HEK293 (cell line): Measurements from ENCODE around the gene ABR.
A peak's percentile ranks its signal among the peaks of the same experiment; 100 is the strongest.

Experiments
- CTCF ChIA-PET: fragments of 350-600 bp; formaldehyde crosslinking; extraction: SDS; loops from one replicate; lab custom pipeline; 2021; ENCODE audit warnings: antibody characterized with exemption; lab: Yijun Ruan, JAX
- POLR2A ChIA-PET: fragments of 300-600 bp; formaldehyde crosslinking; extraction: SDS; loops from one replicate; lab custom pipeline; 2020; ENCODE audit warnings: antibody characterized with exemption, inconsistent platforms; lab: Yijun Ruan, JAX
- H3K27ac ChIP-seq: fragments of 200-500 bp; sonication (Bioruptor generic); 2 replicates; pipeline ENCODE4 v1.5.1; 2014; ENCODE audit warnings: low read depth, low read length, control low read depth, inconsistent platforms; ENCODE audit errors: extremely low read depth
- H3K36me3 ChIP-seq, 2 experiments: fragments of 200-500 bp in 1 of 2; sonication (Bioruptor generic) in 1 of 2; 1 replicate in 1 of 2; 2 replicates in 1 of 2; pipeline ENCODE4 v1.5.1; 2014 to 2017; ENCODE audit warnings: inconsistent platforms in 2 of 2, low read length in 2 of 2; ENCODE audit not compliant: control insufficient read depth in 2 of 2, insufficient read depth in 1 of 2
- H3K4me1 ChIP-seq: fragments of 200-500 bp; sonication (Bioruptor generic); 2 replicates; pipeline ENCODE4 v1.5.1; 2014; ENCODE audit warnings: mild to moderate bottlenecking, low read length, inconsistent platforms; ENCODE audit not compliant: control insufficient read depth, insufficient read depth
- H3K4me3 ChIP-seq: 2 replicates; pipeline ENCODE4 v1.5.1; 2011; ENCODE audit warnings: low read depth, mild to moderate bottlenecking, control low read depth, low read length, moderate library complexity
- H3K9me3 ChIP-seq: fragments of 200-500 bp; sonication (Bioruptor generic); 2 replicates; pipeline ENCODE4 v1.5.1; 2014; ENCODE audit warnings: low read depth, low read length, inconsistent platforms; ENCODE audit not compliant: control insufficient read depth, insufficient read depth
- GLI2 ChIP-seq: fragments of 450-650 bp; formaldehyde crosslinking; IDR thresholded peaks from 2 replicates; pipeline ENCODE4; 2017; ENCODE audit warnings: missing biosample characterization, missing genetic modification characterization, low read depth, borderline replicate concordance
- REST ChIP-seq: fragments of 450-650 bp; formaldehyde crosslinking; IDR thresholded peaks from 2 replicates; pipeline ENCODE4 v1.5.1; 2016; ENCODE audit warnings: missing biosample characterization, missing genetic modification characterization
- ZBTB11 ChIP-seq: fragments of 450-650 bp; formaldehyde crosslinking; conservative IDR thresholded peaks from 2 replicates; pipeline ENCODE4 v1.5.1; 2016; ENCODE audit warnings: low read depth, missing biosample characterization, missing genetic modification characterization
- ZNF133 ChIP-seq: fragments of 450-650 bp; formaldehyde crosslinking; IDR thresholded peaks from 2 replicates; pipeline ENCODE4 v1.5.1; 2016; ENCODE audit warnings: missing biosample characterization, missing genetic modification characterization
- ZNF341 ChIP-seq: fragments of 450-650 bp; formaldehyde crosslinking; IDR thresholded peaks from 2 replicates; pipeline ENCODE4; 2016; ENCODE audit warnings: low read depth, missing biosample characterization, missing genetic modification characterization
- ZNF521 ChIP-seq: fragments of 450-650 bp; formaldehyde crosslinking; IDR thresholded peaks from 2 replicates; pipeline ENCODE4 v1.5.1; 2017; ENCODE audit warnings: missing biosample characterization, mild to moderate bottlenecking, missing genetic modification characterization
- ZNF530 ChIP-seq: fragments of 450-650 bp; formaldehyde crosslinking; IDR thresholded peaks from 2 replicates; pipeline ENCODE4 v1.5.1; 2016; ENCODE audit warnings: low read depth, missing biosample characterization, missing genetic modification characterization
- ZNF548 ChIP-seq: fragments of 450-650 bp; formaldehyde crosslinking; IDR thresholded peaks from 2 replicates; pipeline ENCODE4 v1.5.1; 2016; ENCODE audit warnings: missing biosample characterization, missing genetic modification characterization
- ZNF571 ChIP-seq: fragments of 450-650 bp; formaldehyde crosslinking; IDR thresholded peaks from 2 replicates; pipeline ENCODE4 v1.5.0; 2017; ENCODE audit warnings: missing biosample characterization, missing genetic modification characterization
- ZNF623 ChIP-seq: fragments of 450-650 bp; formaldehyde crosslinking; IDR thresholded peaks from 2 replicates; pipeline ENCODE4 v1.5.1; 2016; ENCODE audit warnings: missing biosample characterization, missing genetic modification characterization
- ZNF76 ChIP-seq: fragments of 450-650 bp; formaldehyde crosslinking; IDR thresholded peaks from 2 replicates; pipeline ENCODE4; 2016; ENCODE audit warnings: low read depth, missing biosample characterization, missing genetic modification characterization, borderline replicate concordance
- TF ChIP-seq, protein P1 (sequence below): fragments of 450-650 bp; formaldehyde crosslinking; IDR thresholded peaks from 2 replicates; pipeline ENCODE4 v1.5.1; 2016; ENCODE audit warnings: missing biosample characterization, missing genetic modification characterization
- TF ChIP-seq, protein P2 (sequence below): fragments of 450-650 bp; formaldehyde crosslinking; IDR thresholded peaks from 2 replicates; pipeline ENCODE4 v1.5.1; 2017; ENCODE audit warnings: missing biosample characterization, mild to moderate bottlenecking, missing genetic modification characterization, moderate library complexity
- TF ChIP-seq, protein P3 (sequence below): fragments of 450-650 bp; formaldehyde crosslinking; IDR thresholded peaks from 2 replicates; pipeline ENCODE4 v1.5.1; 2016; ENCODE audit warnings: missing biosample characterization, missing genetic modification characterization

The ABR gene

GRCh38 chr17:1041746-1042145, 138.0 kb downstream of the ABR start (continued):
- TF ChIP-seq ZNF521 (tag by site-specific recombination) (no peak), ZNF133 (tag by site-specific recombination) (no peak), ZNF76 (tag by site-specific recombination) (no peak)

DNA sequence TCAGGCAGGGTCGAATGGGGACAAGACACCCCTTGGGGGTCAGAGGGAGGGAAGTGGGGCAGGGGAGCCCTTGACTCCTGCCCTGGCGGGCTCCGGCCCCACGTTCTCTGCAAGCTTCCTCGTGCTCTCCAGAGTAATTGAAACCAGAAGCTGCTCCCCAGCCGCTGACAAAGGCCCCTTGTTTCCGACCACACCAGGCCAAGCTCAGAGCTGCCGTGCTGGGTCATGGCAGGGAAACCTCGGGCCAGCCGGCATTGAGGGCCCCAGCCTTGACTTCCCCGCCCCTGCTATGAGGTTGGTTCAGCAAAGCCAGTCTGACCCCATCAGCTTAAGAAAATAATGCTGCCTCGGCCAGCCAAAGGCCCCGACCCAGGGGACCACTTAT, 139.6 kb downstream of the ABR start:
- H3K36me3 ChIP-seq, result peaks cover 6 to 34% of the 10 kb centered on the region in 2 experiments
- H3K9me3 ChIP-seq, result no peaks in the 10 kb centered on the region
- ChIA-PET POLR2A (no interaction called here), CTCF (interaction anchor here (3.1 kb wide), 1 partner anchor 16 kb away, joined by 20 read pairs; no protein-coding TSS in a partner anchor)
- H3K27ac ChIP-seq, result no peak overlapping the region
- peaks cover 7% of the 10 kb centered on the region for H3K4me1 ChIP-seq
- TF ChIP-seq GLI2 (tag by site-specific recombination), result no peak
- H3K4me3 ChIP-seq, result no peak overlapping the region

- CTCF ChIA-PET, result interaction anchor here (3.1 kb wide), 1 partner anchor 17 kb away, joined by 20 read pairs; no protein-coding TSS in a partner anchor
- POLR2A ChIA-PET, result no interaction called here
- H3K27ac ChIP-seq, result no peak overlapping the region
- TF ChIP-seq ZNF341 (peak; percentile 71), ZNF571 (no peak), REST (tag by site-specific recombination) (no peak), ZNF548 (tag by site-specific recombination) (no peak), ZNF530 (tag by site-specific recombination) (no peak)
- H3K4me3 ChIP-seq, result no peak overlapping the region
- no peaks in the 10 kb centered on the region for H3K9me3 ChIP-seq
- H3K36me3 ChIP-seq, result peaks cover 1 to 36% of the 10 kb centered on the region in 2 experiments
- peaks cover 7% of the 10 kb centered on the region for H3K4me1 ChIP-seq
Observed at GRCh38 chr17:1039511-1040215, 140.1 kb downstream of the ABR start.

DNA sequence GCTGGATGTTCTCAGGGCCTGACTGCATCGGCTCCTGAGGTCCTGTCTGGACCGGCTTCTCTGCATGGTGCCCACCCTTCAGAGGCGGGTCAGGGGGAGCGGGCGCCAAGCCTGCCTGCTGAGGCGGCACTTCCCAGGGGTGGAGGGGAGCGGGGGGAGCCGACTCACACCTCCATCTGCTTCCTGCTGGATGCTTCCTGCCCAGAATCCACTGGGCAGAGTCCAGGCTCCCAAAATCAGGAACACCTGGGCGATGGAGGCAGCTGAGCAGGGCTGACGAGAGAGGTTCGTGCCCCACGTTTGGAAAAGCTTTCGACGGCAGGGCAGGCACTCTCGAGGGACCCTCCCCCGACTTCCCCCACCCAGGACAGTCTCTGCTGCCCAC, 140.7 kb downstream of the ABR start:
- Histone ChIP-seq H3K4me1 (peaks cover 6% of the 10 kb centered on the region), H3K4me3 (no peak overlapping the region), H3K9me3 (no peaks in the 10 kb centered on the region), H3K27ac (no peak overlapping the region), H3K36me3 (peaks cover 0 to 41% of the 10 kb centered on the region in 2 experiments; a peak in 2 of 3 replicates)
- ChIA-PET POLR2A (no interaction called here), CTCF (interaction anchor here (3.1 kb wide), 1 partner anchor 17 kb away, joined by 20 read pairs; no protein-coding TSS in a partner anchor)
- TF ChIP-seq, protein P1, sequence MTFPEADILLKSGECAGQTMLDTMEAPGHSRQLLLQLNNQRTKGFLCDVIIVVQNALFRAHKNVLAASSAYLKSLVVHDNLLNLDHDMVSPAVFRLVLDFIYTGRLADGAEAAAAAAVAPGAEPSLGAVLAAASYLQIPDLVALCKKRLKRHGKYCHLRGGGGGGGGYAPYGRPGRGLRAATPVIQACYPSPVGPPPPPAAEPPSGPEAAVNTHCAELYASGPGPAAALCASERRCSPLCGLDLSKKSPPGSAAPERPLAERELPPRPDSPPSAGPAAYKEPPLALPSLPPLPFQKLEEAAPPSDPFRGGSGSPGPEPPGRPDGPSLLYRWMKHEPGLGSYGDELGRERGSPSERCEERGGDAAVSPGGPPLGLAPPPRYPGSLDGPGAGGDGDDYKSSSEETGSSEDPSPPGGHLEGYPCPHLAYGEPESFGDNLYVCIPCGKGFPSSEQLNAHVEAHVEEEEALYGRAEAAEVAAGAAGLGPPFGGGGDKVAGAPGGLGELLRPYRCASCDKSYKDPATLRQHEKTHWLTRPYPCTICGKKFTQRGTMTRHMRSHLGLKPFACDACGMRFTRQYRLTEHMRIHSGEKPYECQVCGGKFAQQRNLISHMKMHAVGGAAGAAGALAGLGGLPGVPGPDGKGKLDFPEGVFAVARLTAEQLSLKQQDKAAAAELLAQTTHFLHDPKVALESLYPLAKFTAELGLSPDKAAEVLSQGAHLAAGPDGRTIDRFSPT, result no peak
- TF ChIP-seq, protein P2, sequence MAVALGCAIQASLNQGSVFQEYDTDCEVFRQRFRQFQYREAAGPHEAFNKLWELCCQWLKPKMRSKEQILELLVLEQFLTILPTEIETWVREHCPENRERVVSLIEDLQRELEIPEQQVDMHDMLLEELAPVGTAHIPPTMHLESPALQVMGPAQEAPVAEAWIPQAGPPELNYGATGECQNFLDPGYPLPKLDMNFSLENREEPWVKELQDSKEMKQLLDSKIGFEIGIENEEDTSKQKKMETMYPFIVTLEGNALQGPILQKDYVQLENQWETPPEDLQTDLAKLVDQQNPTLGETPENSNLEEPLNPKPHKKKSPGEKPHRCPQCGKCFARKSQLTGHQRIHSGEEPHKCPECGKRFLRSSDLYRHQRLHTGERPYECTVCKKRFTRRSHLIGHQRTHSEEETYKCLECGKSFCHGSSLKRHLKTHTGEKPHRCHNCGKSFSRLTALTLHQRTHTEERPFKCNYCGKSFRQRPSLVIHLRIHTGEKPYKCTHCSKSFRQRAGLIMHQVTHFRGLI, result no peak
- TF ChIP-seq ZBTB11 (tag by site-specific recombination), result no peak
- TF ChIP-seq ZNF548 (tag by site-specific recombination), result no peak
- no peak for TF ChIP-seq ZNF623 (tag by site-specific recombination)
- TF ChIP-seq, protein P3, sequence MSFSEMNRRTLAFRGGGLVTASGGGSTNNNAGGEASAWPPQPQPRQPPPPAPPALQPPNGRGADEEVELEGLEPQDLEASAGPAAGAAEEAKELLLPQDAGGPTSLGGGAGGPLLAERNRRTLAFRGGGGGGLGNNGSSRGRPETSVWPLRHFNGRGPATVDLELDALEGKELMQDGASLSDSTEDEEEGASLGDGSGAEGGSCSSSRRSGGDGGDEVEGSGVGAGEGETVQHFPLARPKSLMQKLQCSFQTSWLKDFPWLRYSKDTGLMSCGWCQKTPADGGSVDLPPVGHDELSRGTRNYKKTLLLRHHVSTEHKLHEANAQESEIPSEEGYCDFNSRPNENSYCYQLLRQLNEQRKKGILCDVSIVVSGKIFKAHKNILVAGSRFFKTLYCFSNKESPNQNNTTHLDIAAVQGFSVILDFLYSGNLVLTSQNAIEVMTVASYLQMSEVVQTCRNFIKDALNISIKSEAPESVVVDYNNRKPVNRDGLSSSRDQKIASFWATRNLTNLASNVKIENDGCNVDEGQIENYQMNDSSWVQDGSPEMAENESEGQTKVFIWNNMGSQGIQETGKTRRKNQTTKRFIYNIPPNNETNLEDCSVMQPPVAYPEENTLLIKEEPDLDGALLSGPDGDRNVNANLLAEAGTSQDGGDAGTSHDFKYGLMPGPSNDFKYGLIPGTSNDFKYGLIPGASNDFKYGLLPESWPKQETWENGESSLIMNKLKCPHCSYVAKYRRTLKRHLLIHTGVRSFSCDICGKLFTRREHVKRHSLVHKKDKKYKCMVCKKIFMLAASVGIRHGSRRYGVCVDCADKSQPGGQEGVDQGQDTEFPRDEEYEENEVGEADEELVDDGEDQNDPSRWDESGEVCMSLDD, result no peak
